Nephron (organoid): ENCODE data around the gene NRF1.
A peak's percentile ranks its signal among the peaks of the same experiment; 100 is the strongest.
"Not testable (repeated sequence)": the region's sequence is repeated elsewhere in the genome, so short reads cannot be mapped to it uniquely, and the experiment has no call there.

Experiments
- H3K27ac Mint-ChIP-seq, 3 experiments: 2 replicates each; pipeline ENCODE4 v1.8.0; 2020; ENCODE audit warnings: mixed read lengths in 3 of 3, mild to moderate bottlenecking in 2 of 3, moderate library complexity in 1 of 3
- H3K27me3 Mint-ChIP-seq: 2 replicates; pipeline ENCODE4 v1.8.0; 2021; ENCODE audit warnings: low read depth, mild to moderate bottlenecking, moderate library complexity, mixed read lengths
- H3K36me3 Mint-ChIP-seq: 2 replicates; pipeline ENCODE4 v1.8.0; 2020; ENCODE audit warnings: low read depth, mixed read lengths
- H3K4me1 Mint-ChIP-seq: 2 replicates; pipeline ENCODE4 v1.8.0; 2020; ENCODE audit warnings: mixed read lengths
- H3K4me3 Mint-ChIP-seq, 3 experiments: 2 replicates each; pipeline ENCODE4 v1.8.0; 2020; ENCODE audit warnings: mild to moderate bottlenecking in 3 of 3, mixed read lengths in 3 of 3, moderate library complexity in 2 of 3
- H3K9me3 Mint-ChIP-seq: 2 replicates; pipeline ENCODE4 v1.8.0; 2020; ENCODE audit warnings: mixed read lengths
- CTCF ChIP-seq, 3 experiments: fragments of 200-600 bp; sonication (generic); IDR thresholded peaks; one replicate each; pipeline ENCODE4 v1.5.0; 2021; ENCODE audit warnings: antibody characterized with exemption in 3 of 3; ENCODE audit not compliant: unreplicated experiment in 3 of 3

The NRF1 gene

GRCh38 chr7:129655811-129656210, 44.3 kb downstream of the NRF1 start:
- Mint-ChIP-seq H3K27ac (no peak overlapping the region), H3K9me3 (peaks cover 19% of the 10 kb centered on the region), H3K4me1 (no peaks in the 10 kb centered on the region), H3K36me3 (peaks cover 67% of the 10 kb centered on the region), H3K4me3 (no peak overlapping the region), H3K27me3 (no peaks in the 10 kb centered on the region)
- TF ChIP-seq CTCF (IDR thresholded peaks at IDR 0.05; ENCODE audit: unreplicated experiment in 3 of 3): no peak

GRCh38 chr7:129657363-129657762, 45.8 kb downstream of the NRF1 start:
- Mint-ChIP-seq H3K27me3 (peaks cover 4% of the 10 kb centered on the region), H3K4me1 (no peaks in the 10 kb centered on the region), H3K27ac (no peak overlapping the region), H3K36me3 (peaks cover 77% of the 10 kb centered on the region), H3K9me3 (peaks cover 32% of the 10 kb centered on the region), H3K4me3 (no peak overlapping the region)
- TF ChIP-seq CTCF (IDR thresholded peaks at IDR 0.05; ENCODE audit: unreplicated experiment in 3 of 3): no peak

- not testable (repeated sequence) for H3K4me3 Mint-ChIP-seq, H3K4me1 Mint-ChIP-seq, H3K27me3 Mint-ChIP-seq, H3K27ac Mint-ChIP-seq
- Mint-ChIP-seq H3K36me3 (peaks cover 79% of the 10 kb centered on the region), H3K9me3 (peaks cover 36% of the 10 kb centered on the region)
Measured at GRCh38 chr7:129659907-129660306, 48.4 kb downstream of the NRF1 start.

- Mint-ChIP-seq H3K4me1 (peaks cover 6% of the 10 kb centered on the region), H3K9me3 (peaks cover 36% of the 10 kb centered on the region), H3K36me3 (peaks cover 76% of the 10 kb centered on the region), H3K4me3 (no peak overlapping the region), H3K27me3 (peaks cover 4% of the 10 kb centered on the region), H3K27ac (no peak overlapping the region)
- no peak for TF ChIP-seq CTCF (IDR thresholded peaks at IDR 0.05; ENCODE audit: unreplicated experiment in 3 of 3)
Measured at GRCh38 chr7:129661645-129662182, 50.2 kb downstream of the NRF1 start.

- H3K36me3 Mint-ChIP-seq: peaks cover 69% of the 10 kb centered on the region
- H3K27ac Mint-ChIP-seq, H3K4me3 Mint-ChIP-seq, H3K27me3 Mint-ChIP-seq, H3K4me1 Mint-ChIP-seq: not testable (repeated sequence)
- H3K9me3 Mint-ChIP-seq: peaks cover 36% of the 10 kb centered on the region
Measured at GRCh38 chr7:129663240-129663639, 51.7 kb downstream of the NRF1 start.

GRCh38 chr7:129664029-129665012, 52.8 kb downstream of the NRF1 start:
- H3K4me3 Mint-ChIP-seq: no peak overlapping the region
- peaks cover 58% of the 10 kb centered on the region for H3K36me3 Mint-ChIP-seq

More at GRCh38 chr7:129664029-129665012, 52.8 kb downstream of the NRF1 start:
- peaks cover 6% of the 10 kb centered on the region for H3K4me1 Mint-ChIP-seq
- peak; percentile 49 to 56 (median 51) for TF ChIP-seq CTCF (IDR thresholded peaks at IDR 0.05; ENCODE audit: unreplicated experiment in 3 of 3)
- no peak overlapping the region for H3K27ac Mint-ChIP-seq
- H3K27me3 Mint-ChIP-seq: peaks cover 4% of the 10 kb centered on the region
- peaks cover 35% of the 10 kb centered on the region for H3K9me3 Mint-ChIP-seq
